Right lobe of liver (tissue), 6 donors: ENCODE results near the gene STOM. TPM values are rescaled to one million over a fixed set of nuclear protein-coding genes. Genes with fewer than 3 reads are reported as not detected.

Experiments
- ATAC-seq, 4 donors: fragments of 200-7000 bp; cut with Tn5 transposase; one replicate each; pipeline ENCODE4 v1.9.1; 2020; ENCODE audit warnings: mild to moderate bottlenecking in 4 of 4, moderate library complexity in 4 of 4
- DNase-seq, 3 donors: peaks; one replicate each; pipeline ENCODE4 v3.0.0-alpha.2; 2020
- H3K27ac ChIP-seq, 3 donors: fragments of 200-600 bp; one replicate each; pipeline ENCODE4 v1.8.0; 2022
- H3K27me3 ChIP-seq, 2 donors: fragments of 200-600 bp; one replicate each; pipeline ENCODE4 v1.8.0; 2022
- H3K36me3 ChIP-seq, 4 donors: fragments of 200-600 bp; sonication (generic) in 1 of 4; one replicate each; pipeline versions ENCODE4 v1.5.1 to v1.8.0; 2017 to 2022; ENCODE audit warnings: control low read depth in 1 of 4
- H3K4me1 ChIP-seq, 4 donors: fragments of 200-600 bp; sonication (generic) in 1 of 4; one replicate each; pipeline versions ENCODE4 v1.5.1 to v1.8.0; 2017 to 2022; ENCODE audit warnings: control low read depth in 1 of 4
- H3K4me3 ChIP-seq, 3 donors: fragments of 200-600 bp; one replicate each; pipeline ENCODE4 v1.8.0; 2022
- H3K9me3 ChIP-seq, 4 donors: fragments of 200-600 bp; sonication (generic) in 1 of 4; one replicate each; pipeline versions ENCODE4 v1.5.1 to v1.8.0; 2017 to 2022; ENCODE audit warnings: control low read depth in 1 of 4
- CTCF ChIP-seq, 4 donors: fragments of 200-600 bp in 3 of 4; fragments of 450-650 bp in 1 of 4; IDR thresholded peaks; one replicate each; pipeline versions ENCODE4 v1.5.1 to v1.8.0; 2016 to 2022; ENCODE audit warnings: antibody characterized with exemption in 4 of 4, mild to moderate bottlenecking in 2 of 4
- POLR2A ChIP-seq: fragments of 450-650 bp; IDR thresholded peaks from one replicate; pipeline ENCODE4 v1.6.1; 2017; ENCODE audit warnings: antibody characterized with exemption, mild to moderate bottlenecking
- WGBS: methylation state at CpG from one replicate; pipeline ENCODE4 v1.1.6; 2018; ENCODE audit warnings: low coverage, low lambda C conversion rate; ENCODE audit not compliant: insufficient coverage; ENCODE audit errors: missing lambda C conversion rate; 5-methylcytosine and 5-hydroxymethylcytosine counted together
- intact Hi-C, 2 donors: fragments of 100-400 bp; cut with DNase I; formaldehyde crosslinking; loops; one replicate each; pipeline versions ENCODE4 v1.11.2 to v1.14.1; 2022
- total RNA-seq, 6 experiments: library from RNA; depleted of rRNA in 2 of 6; stranded (reverse); fragments of >200 nt in 2 of 6; fragmentation: NEBNext Ultra II Directional in 3 of 6; extraction: Animal tissue kit (Norgen Biotek cat#: 25700) in 3 of 6; gene quantifications; one replicate each; pipeline versions ENCODE4 v1.1.0 to v1.2.4, GENCODE V29; 2016 to 2023
- donor health status: DM: no; HTN: yes; CAD: no.
- donor health status: DM: no; HTN: no; CAD: no.
- donor health status: DM: no; HTN: no; CAD: no.
- donor health status: DM: no; HTN: yes; CAD: no.
- donor health status: DM: no; HTN: yes; CAD: no.

Gene STOM
- total RNA-seq, 6 experiments from 2014 or later, result 232 to 655 (median 443) TPM

GRCh38 chr9:121344184-121344583, 25.9 kb downstream of the STOM start:
- Histone ChIP-seq H3K27me3 (no peaks in the 10 kb centered on the region), H3K9me3 (no peaks in the 10 kb centered on the region), H3K27ac (no peak overlapping the region), H3K4me3 (no peak overlapping the region), H3K36me3 (peaks cover 6 to 98% (median 73%) of the 10 kb centered on the region in 4 donors), H3K4me1 (peaks cover 0 to 14% (median 0%) of the 10 kb centered on the region in 4 donors)
- WGBS, result 25% methylated on average over 4 of the region's 4 CpGs
- DNase-seq (no peak), ATAC-seq (peak in 2 of 4 donors; percentile 8 to 13)
- no peak for TF ChIP-seq CTCF (IDR thresholded peaks at IDR 0.05)
- TF ChIP-seq POLR2A, result no peak
- intact Hi-C loops, result no loop called here

DNA sequence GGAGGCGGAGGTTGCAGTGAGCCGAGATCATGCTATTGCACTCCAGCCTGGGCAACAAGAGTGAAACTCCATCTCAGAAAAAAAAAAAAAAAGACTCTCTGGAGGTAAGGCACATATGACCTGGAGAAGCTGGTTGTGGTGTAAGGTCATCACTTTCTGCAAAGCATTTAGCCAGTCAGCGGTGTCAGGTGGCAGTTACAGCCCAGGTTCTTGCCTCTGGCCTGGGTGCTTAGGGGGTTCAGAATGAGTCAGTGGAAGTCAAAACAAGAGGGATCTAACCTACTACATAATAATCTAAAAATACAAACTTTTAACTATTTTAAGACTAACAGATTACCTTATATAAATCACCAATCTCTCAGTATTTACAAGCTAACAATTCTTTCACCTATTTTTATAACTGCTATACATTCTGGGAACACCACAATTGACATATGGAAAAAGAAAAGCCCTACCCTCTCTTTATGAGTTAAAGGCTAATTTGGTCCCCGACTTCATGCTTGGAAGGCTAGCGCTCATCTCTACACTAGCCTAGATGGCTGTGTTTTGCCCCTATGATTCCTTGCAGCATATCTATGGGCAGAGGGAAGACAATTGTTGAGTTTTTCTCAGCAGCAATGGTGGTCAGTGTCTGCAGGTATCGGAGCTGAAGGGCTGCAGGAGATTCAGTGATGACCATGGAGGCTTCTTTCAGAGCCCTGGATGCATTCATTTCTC, 29.2 kb downstream of the STOM start:
- whole genome bisulfite sequencing, result 93% methylated on average over 6 of the region's 6 CpGs
- Histone ChIP-seq H3K9me3 (no peaks in the 10 kb centered on the region), H3K4me3 (no peak overlapping the region), H3K27ac (no peak overlapping the region), H3K36me3 (peaks cover 6 to 87% (median 52%) of the 10 kb centered on the region in 4 donors), H3K4me1 (peaks cover 0 to 14% (median 0%) of the 10 kb centered on the region in 4 donors), H3K27me3 (no peaks in the 10 kb centered on the region)
- DNase-seq (no peak), ATAC-seq (peak in 2 of 4 donors; percentile 14 to 19)
- TF ChIP-seq CTCF (IDR thresholded peaks at IDR 0.05), result no peak
- TF ChIP-seq POLR2A, result no peak
- intact Hi-C loops, result no loop called here

- H3K4me3 ChIP-seq, result no peak overlapping the region
- DNase-seq (no peak), ATAC-seq (peak in 2 of 4 donors; percentile 18)
- H3K9me3 ChIP-seq, result no peaks in the 10 kb centered on the region
- H3K27me3 ChIP-seq, result no peaks in the 10 kb centered on the region
- WGBS, result 73% methylated on average over 2 of the region's 2 CpGs
- intact Hi-C loops, result no loop called here
- peaks cover under 1 to 78% (median 40%) of the 10 kb centered on the region in 4 donors for H3K36me3 ChIP-seq
- H3K4me1 ChIP-seq, result peaks cover 0 to 1% (median 0%) of the 10 kb centered on the region in 4 donors
- no peak overlapping the region for H3K27ac ChIP-seq
- TF ChIP-seq POLR2A (no peak), CTCF (IDR thresholded peaks at IDR 0.05) (no peak)
These were observed 30.6 kb downstream of the STOM start for GRCh38 chr9:121339437-121339836.

GRCh38 chr9:121336665-121337064, 33.4 kb downstream of the STOM start:
- intact Hi-C loops, result no loop called here
- Histone ChIP-seq H3K4me3 (no peak overlapping the region), H3K27ac (no peak overlapping the region), H3K4me1 (no peaks in the 10 kb centered on the region), H3K9me3 (no peaks in the 10 kb centered on the region), H3K36me3 (peaks cover 0 to 51% (median 28%) of the 10 kb centered on the region in 4 donors), H3K27me3 (no peaks in the 10 kb centered on the region)
- TF ChIP-seq POLR2A, result no peak
- no peak for TF ChIP-seq CTCF (IDR thresholded peaks at IDR 0.05)
- DNase-seq (no peak), ATAC-seq (no peak)
- WGBS, result 72% methylated on average over 3 of the region's 4 CpGs
